Activated naive CD8-positive, alpha-beta T cell treated with anti-CD3 and anti-CD28 coated beads for 36 hours (primary cell): ENCODE results near the gene RHOJ. TPM values are rescaled to one million over a fixed set of nuclear protein-coding genes. Genes with fewer than 3 reads are reported as not detected.
"Not testable (repeated sequence)": the region's sequence is repeated elsewhere in the genome, so short reads cannot be mapped to it uniquely, and the experiment has no call there.

ENCODE experiments used
- DNase-seq: peaks from one replicate; pipeline ENCODE4 v3.0.0; 2021
- H3K27ac Mint-ChIP-seq: one replicate; pipeline ENCODE4 v1.8.0; 2022; ENCODE audit warnings: mild to moderate bottlenecking, moderate library complexity, mixed read lengths
- H3K27me3 Mint-ChIP-seq: one replicate; pipeline ENCODE4 v1.8.0; 2022; ENCODE audit warnings: mild to moderate bottlenecking, mixed read lengths
- H3K36me3 Mint-ChIP-seq: one replicate; pipeline ENCODE4 v1.8.0; 2021; ENCODE audit warnings: mild to moderate bottlenecking, mixed read lengths
- H3K4me1 Mint-ChIP-seq: one replicate; pipeline ENCODE4 v1.8.0; 2021; ENCODE audit warnings: mixed read lengths
- H3K4me3 Mint-ChIP-seq: one replicate; pipeline ENCODE4 v1.8.0; 2022; ENCODE audit warnings: mild to moderate bottlenecking, moderate library complexity, mixed read lengths
- H3K9me3 Mint-ChIP-seq: one replicate; pipeline ENCODE4 v1.8.0; 2022; ENCODE audit warnings: mixed read lengths
- total RNA-seq, 2 experiments: library from RNA; stranded (reverse); gene quantifications; one replicate each; pipeline ENCODE4 v1.2.3, GENCODE V29; 2021

The RHOJ gene
- total RNA-seq, 2 experiments from 2014 or later = not detected

GRCh38 chr14:63269561-63270225 lies 65.5 kb downstream of the RHOJ start:
- Mint-ChIP-seq H3K27ac (no peak overlapping the region), H3K4me1 (no peaks in the 10 kb centered on the region), H3K27me3 (peaks cover 3% of the 10 kb centered on the region), H3K9me3 (peaks cover 3% of the 10 kb centered on the region), H3K4me3 (no peak overlapping the region), H3K36me3 (no peaks in the 10 kb centered on the region)
- no peak for DNase-seq

DNA sequence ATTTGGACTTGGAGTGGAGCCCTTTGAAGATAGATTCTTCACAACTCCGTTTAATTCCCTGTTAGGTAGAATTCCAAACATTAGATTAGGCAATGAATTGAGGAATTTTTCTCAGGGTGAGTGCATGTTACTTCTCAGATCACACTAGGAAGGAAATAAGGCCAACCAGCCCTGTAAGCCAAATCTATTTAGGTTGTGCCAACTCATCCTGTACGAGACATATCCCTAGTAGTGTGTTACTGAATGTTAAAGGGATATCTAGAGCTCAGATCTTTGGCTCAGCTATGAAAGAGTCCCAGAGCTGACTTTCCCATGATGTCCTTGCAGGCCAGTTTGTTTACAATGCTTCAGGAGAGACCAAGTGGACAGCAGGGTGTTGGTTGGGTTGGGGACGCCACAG lies 68.9 kb downstream of the RHOJ start:
- no peak for DNase-seq
- H3K27ac Mint-ChIP-seq = no peak overlapping the region
- no peaks in the 10 kb centered on the region for H3K9me3 Mint-ChIP-seq
- no peaks in the 10 kb centered on the region for H3K4me1 Mint-ChIP-seq
- H3K27me3 Mint-ChIP-seq = no peaks in the 10 kb centered on the region
- no peak overlapping the region for H3K4me3 Mint-ChIP-seq
- no peaks in the 10 kb centered on the region for H3K36me3 Mint-ChIP-seq

DNA sequence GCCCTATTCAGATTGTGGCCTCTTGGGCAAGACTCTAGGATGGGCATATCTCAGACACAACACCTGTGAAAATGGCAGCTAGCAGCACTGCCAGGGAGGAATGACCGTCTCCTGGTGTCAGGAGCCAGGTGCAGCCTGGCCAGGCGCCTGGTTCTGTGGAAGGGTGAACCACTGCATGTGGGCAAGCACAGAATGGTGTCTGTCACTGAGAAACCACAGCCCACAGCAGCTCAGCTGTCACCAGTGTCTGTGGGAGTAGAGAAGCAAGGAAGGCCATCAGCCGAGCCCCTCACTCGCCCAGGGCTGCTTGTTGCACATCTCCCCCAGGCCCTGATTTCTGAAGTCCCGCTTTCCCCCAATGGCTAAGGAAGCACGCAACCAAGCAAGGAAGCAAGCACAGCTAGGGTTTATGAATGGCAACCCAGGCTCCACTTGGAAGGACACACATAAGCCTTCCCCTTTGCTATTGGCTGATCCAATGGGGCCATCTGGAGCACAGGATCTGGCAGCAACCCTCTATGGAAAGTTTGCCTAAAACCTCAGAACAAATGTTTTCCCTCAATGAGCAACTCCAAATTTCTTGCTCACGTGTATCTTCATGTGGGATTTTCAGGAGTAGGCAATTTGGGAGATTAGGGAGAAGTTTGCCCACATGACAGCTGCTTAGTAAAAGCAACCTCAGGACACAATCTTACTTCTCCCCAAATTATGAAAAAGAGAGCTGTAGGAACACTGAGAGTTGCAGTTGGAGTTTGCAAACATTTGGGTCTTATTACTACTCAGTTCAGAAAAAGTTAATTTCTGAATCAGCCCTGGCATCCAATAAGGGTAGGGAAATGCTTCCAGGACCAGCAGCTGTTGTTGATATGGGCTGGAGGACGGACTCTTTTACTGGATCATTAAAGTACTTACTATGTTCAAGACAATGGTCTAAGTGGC lies 69.7 kb downstream of the RHOJ start:
- DNase-seq = no peak
- Mint-ChIP-seq H3K36me3 (no peaks in the 10 kb centered on the region), H3K9me3 (no peaks in the 10 kb centered on the region), H3K4me1 (no peaks in the 10 kb centered on the region), H3K27me3 (no peaks in the 10 kb centered on the region), H3K4me3 (no peak overlapping the region), H3K27ac (no peak overlapping the region)

DNA sequence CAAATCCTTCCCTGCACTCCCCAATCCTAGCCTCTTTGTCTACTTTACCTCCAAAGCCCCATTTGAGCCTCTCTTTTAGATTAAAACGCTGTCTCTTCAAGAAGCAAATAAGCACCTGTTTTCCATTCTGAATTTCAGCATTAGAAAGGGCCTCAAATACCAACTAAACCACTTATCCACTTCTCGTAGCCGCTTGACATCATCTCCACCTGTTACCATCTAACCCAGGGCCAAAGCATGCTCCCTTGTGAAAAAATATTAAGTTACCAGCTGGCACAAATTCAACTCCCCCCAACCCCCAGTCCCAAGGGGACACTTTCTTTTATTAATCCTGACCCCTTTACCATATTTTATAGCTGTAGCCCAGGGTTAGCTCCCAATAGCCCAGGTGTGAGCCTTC lies 71.4 kb downstream of the RHOJ start:
- H3K27me3 Mint-ChIP-seq = no peaks in the 10 kb centered on the region
- no peaks in the 10 kb centered on the region for H3K36me3 Mint-ChIP-seq
- no peak for DNase-seq
- no peak overlapping the region for H3K27ac Mint-ChIP-seq
- no peaks in the 10 kb centered on the region for H3K9me3 Mint-ChIP-seq
- H3K4me1 Mint-ChIP-seq = no peaks in the 10 kb centered on the region
- H3K4me3 Mint-ChIP-seq = no peak overlapping the region

GRCh38 chr14:63276016-63276415 lies 71.8 kb downstream of the RHOJ start:
- no peaks in the 10 kb centered on the region for H3K36me3 Mint-ChIP-seq
- DNase-seq = no peak
- H3K27ac Mint-ChIP-seq = no peak overlapping the region
- H3K27me3 Mint-ChIP-seq = no peaks in the 10 kb centered on the region
- H3K9me3 Mint-ChIP-seq = no peaks in the 10 kb centered on the region
- H3K4me1 Mint-ChIP-seq = no peaks in the 10 kb centered on the region
- H3K4me3 Mint-ChIP-seq = no peak overlapping the region

DNA sequence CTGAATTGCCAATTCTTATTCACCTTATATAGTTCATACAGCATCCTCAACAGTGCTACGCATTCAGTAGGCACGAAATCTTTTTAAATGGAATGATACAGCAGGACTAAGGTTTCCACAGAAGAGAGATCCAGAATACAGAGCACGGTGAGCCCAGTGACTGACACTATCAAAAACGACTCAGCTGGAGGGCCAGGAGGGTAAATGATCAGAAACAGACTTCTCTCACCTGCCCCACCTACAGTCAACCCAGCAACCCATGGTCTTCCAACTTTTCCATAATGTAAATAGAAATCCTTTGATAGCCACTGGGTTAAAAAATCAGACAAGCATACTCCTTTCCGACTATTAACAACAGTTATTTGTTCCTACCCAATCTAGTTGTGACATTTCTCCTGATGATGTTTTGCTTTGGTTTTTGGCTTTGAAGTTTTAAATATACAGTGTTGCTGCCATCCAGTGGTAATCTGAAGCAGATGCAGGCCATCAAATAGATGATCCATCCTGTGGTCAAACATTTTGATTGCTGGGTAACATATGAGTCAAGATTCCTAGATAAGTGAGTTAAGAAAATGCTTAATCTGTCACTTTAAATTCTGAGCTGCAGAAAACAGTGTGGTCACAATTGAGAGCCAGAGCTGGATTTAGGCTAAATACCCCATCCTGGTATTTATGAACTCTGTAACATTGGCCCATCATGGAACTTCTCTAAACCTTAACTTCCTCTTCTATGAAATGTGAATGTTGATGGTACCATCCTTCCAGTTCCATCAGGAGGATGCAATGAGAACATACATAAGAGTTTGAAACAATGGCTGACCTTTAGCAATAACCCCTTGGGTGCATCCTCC lies 72.5 kb downstream of the RHOJ start:
- H3K4me3 Mint-ChIP-seq = no peak overlapping the region
- no peaks in the 10 kb centered on the region for H3K4me1 Mint-ChIP-seq
- no peaks in the 10 kb centered on the region for H3K36me3 Mint-ChIP-seq
- no peaks in the 10 kb centered on the region for H3K27me3 Mint-ChIP-seq
- H3K9me3 Mint-ChIP-seq = no peaks in the 10 kb centered on the region
- no peak for DNase-seq
- H3K27ac Mint-ChIP-seq = no peak overlapping the region

- Mint-ChIP-seq H3K36me3 (no peaks in the 10 kb centered on the region), H3K27ac (no peak overlapping the region), H3K27me3 (no peaks in the 10 kb centered on the region), H3K4me3 (no peak overlapping the region), H3K9me3 (no peaks in the 10 kb centered on the region), H3K4me1 (no peaks in the 10 kb centered on the region)
- DNase-seq = no peak
Measured at GRCh38 chr14:63277591-63278183, 73.4 kb downstream of the RHOJ start.

GRCh38 chr14:63279933-63280332 lies 75.7 kb downstream of the RHOJ start:
- H3K36me3 Mint-ChIP-seq, H3K4me1 Mint-ChIP-seq, DNase-seq, H3K27ac Mint-ChIP-seq, H3K27me3 Mint-ChIP-seq, H3K9me3 Mint-ChIP-seq, H3K4me3 Mint-ChIP-seq: not testable (repeated sequence)

- no peaks in the 10 kb centered on the region for H3K4me1 Mint-ChIP-seq
- no peaks in the 10 kb centered on the region for H3K36me3 Mint-ChIP-seq
- H3K9me3 Mint-ChIP-seq = no peaks in the 10 kb centered on the region
- no peak overlapping the region for H3K4me3 Mint-ChIP-seq
- no peak overlapping the region for H3K27ac Mint-ChIP-seq
- no peak for DNase-seq
- H3K27me3 Mint-ChIP-seq = no peaks in the 10 kb centered on the region
Measured at GRCh38 chr14:63282997-63283883, 79.0 kb downstream of the RHOJ start.

- Mint-ChIP-seq H3K27ac (no peak overlapping the region), H3K4me3 (no peak overlapping the region), H3K9me3 (no peaks in the 10 kb centered on the region), H3K4me1 (no peaks in the 10 kb centered on the region), H3K27me3 (no peaks in the 10 kb centered on the region), H3K36me3 (no peaks in the 10 kb centered on the region)
- DNase-seq = no peak
Measured at GRCh38 chr14:63283884-63284248, 79.6 kb downstream of the RHOJ start.

GRCh38 chr14:63286071-63286470 lies 81.8 kb downstream of the RHOJ start:
- peaks cover 5% of the 10 kb centered on the region for H3K27me3 Mint-ChIP-seq
- no peaks in the 10 kb centered on the region for H3K36me3 Mint-ChIP-seq
- no peak overlapping the region for H3K4me3 Mint-ChIP-seq
- no peaks in the 10 kb centered on the region for H3K9me3 Mint-ChIP-seq
- DNase-seq = no peak
- no peak overlapping the region for H3K27ac Mint-ChIP-seq
- H3K4me1 Mint-ChIP-seq = no peaks in the 10 kb centered on the region

- Mint-ChIP-seq H3K27me3 (peaks cover 9% of the 10 kb centered on the region), H3K36me3 (no peaks in the 10 kb centered on the region), H3K4me3 (no peak overlapping the region), H3K27ac (no peak overlapping the region), H3K9me3 (no peaks in the 10 kb centered on the region), H3K4me1 (no peaks in the 10 kb centered on the region)
- DNase-seq = no peak
Measured at GRCh38 chr14:63287666-63288483, 83.6 kb downstream of the RHOJ start.

- H3K27me3 Mint-ChIP-seq = peaks cover 15% of the 10 kb centered on the region
- DNase-seq = no peak
- no peak overlapping the region for H3K4me3 Mint-ChIP-seq
- H3K9me3 Mint-ChIP-seq = no peaks in the 10 kb centered on the region
- no peaks in the 10 kb centered on the region for H3K36me3 Mint-ChIP-seq
- no peak overlapping the region for H3K27ac Mint-ChIP-seq
- H3K4me1 Mint-ChIP-seq = no peaks in the 10 kb centered on the region
Measured at GRCh38 chr14:63288853-63289252, 84.6 kb downstream of the RHOJ start.
